Activated CD4-positive, alpha-beta memory T cell treated with anti-CD3 and anti-CD28 coated beads for 36 hours (primary cell): ENCODE measurements around the gene XG. TPM values are rescaled to one million over a fixed set of nuclear protein-coding genes. Genes with fewer than 3 reads are reported as not detected.
"Not testable (repeated sequence)": the region's sequence is repeated elsewhere in the genome, so short reads cannot be mapped to it uniquely, and the experiment has no call there.

Experiments
- CTCF ChIA-PET: fragments of 350-600 bp; sonication (Branson Sonifier 250); formaldehyde crosslinking; loops from one replicate; lab custom pipeline; 2021; ENCODE audit warnings: antibody characterized with exemption, inconsistent platforms; lab: Charles Lee
- POLR2A ChIA-PET: fragments of 350-600 bp; sonication (Branson Sonifier 250); formaldehyde crosslinking; loops from one replicate; lab custom pipeline; 2021; ENCODE audit warnings: antibody characterized with exemption; lab: Charles Lee
- DNase-seq: peaks from one replicate; pipeline ENCODE4 v3.0.0-alpha.2; 2020
- H3K27ac Mint-ChIP-seq: one replicate; pipeline ENCODE4 v1.8.0; 2021; ENCODE audit warnings: mixed read lengths
- H3K27me3 Mint-ChIP-seq: one replicate; pipeline ENCODE4 v1.8.0; 2021; ENCODE audit warnings: mixed read lengths
- H3K36me3 Mint-ChIP-seq: one replicate; pipeline ENCODE4 v1.8.0; 2021; ENCODE audit warnings: mixed read lengths
- H3K4me1 Mint-ChIP-seq: one replicate; pipeline ENCODE4 v1.8.0; 2021; ENCODE audit warnings: low read depth, mixed read lengths
- H3K4me3 Mint-ChIP-seq: one replicate; pipeline ENCODE4 v1.8.0; 2021; ENCODE audit warnings: mild to moderate bottlenecking, mixed read lengths
- H3K9me3 Mint-ChIP-seq: one replicate; pipeline ENCODE4 v1.8.0; 2021; ENCODE audit warnings: mixed read lengths
- intact Hi-C: fragments of 100-400 bp; cut with micrococcal nuclease; formaldehyde crosslinking; loops from one replicate; pipeline ENCODE4 v1.15.1; 2023
- total RNA-seq, 2 experiments: library from RNA; stranded (reverse); gene quantifications; one replicate each; pipeline ENCODE4 v1.2.3, GENCODE V29; 2021

XG gene
- total RNA-seq, 2 experiments from 2014 or later, result not detected

- ChIA-PET POLR2A (no interaction called here), CTCF (no interaction called here)
- Mint-ChIP-seq H3K27ac (no peak overlapping the region), H3K4me1 (peaks cover 4% of the 10 kb centered on the region), H3K4me3 (no peak overlapping the region), H3K9me3 (peaks cover 3% of the 10 kb centered on the region), H3K27me3 (peaks cover 11% of the 10 kb centered on the region), H3K36me3 (no peaks in the 10 kb centered on the region)
- intact Hi-C loops, result no loop called here
- DNase-seq, result no peak
Observed at GRCh38 chrX:2767631-2768455, 16.0 kb downstream of the XG start.

DNA sequence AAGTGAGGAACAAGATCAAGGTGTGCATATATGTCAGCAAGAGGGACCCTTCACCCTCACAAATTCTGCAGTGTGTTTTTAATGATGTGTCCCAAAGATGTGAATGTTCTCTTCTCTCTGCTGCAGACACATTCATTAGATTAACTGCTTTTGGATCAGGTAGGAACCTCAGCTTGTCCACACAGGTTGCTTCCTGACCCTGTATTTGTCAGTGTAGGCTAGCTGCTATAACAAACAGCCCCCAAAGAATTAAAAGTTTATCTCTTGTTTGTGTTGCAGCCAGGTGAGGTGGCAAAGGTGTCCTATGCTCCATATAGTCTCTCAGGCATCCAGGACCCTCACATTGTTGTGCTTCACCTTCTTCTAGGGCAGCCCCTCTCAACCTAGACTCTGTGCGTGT is 17.8 kb downstream of the XG start:
- Mint-ChIP-seq H3K9me3 (peaks cover 3% of the 10 kb centered on the region), H3K36me3 (no peaks in the 10 kb centered on the region), H3K27me3 (peaks cover 17% of the 10 kb centered on the region), H3K4me3 (no peak overlapping the region), H3K27ac (no peak overlapping the region), H3K4me1 (peaks cover 4% of the 10 kb centered on the region)
- intact Hi-C loops, result no loop called here
- no peak for DNase-seq
- ChIA-PET POLR2A (no interaction called here), CTCF (no interaction called here)

GRCh38 chrX:2773166-2774055 is 21.6 kb downstream of the XG start:
- POLR2A ChIA-PET, H3K27ac Mint-ChIP-seq, DNase-seq, H3K36me3 Mint-ChIP-seq, CTCF ChIA-PET, H3K4me3 Mint-ChIP-seq, H3K4me1 Mint-ChIP-seq, intact Hi-C loops, H3K9me3 Mint-ChIP-seq: not testable (repeated sequence)
- H3K27me3 Mint-ChIP-seq, result peaks cover 19% of the 10 kb centered on the region

DNA sequence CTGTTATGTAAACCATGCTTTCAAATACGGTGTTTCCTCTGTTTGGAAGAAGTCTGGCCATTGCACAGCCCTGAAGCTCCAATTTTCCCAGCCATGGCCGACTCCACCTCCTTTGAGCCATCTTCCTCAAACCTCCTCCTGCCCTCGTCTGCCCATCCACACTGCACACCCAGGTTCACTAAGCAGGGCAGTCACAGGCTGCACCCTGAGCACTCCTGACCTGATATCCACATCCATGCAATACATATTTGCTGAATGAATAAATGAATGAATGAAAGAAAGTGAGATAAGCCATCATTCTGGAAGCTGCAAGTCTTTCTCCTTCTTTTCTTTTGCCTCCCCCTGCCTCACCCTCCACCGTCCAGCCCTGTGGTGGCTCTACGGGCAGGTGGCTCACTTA is 22.2 kb downstream of the XG start:
- H3K4me3 Mint-ChIP-seq, result no peak overlapping the region
- no peaks in the 10 kb centered on the region for H3K4me1 Mint-ChIP-seq
- H3K27ac Mint-ChIP-seq, result no peak overlapping the region
- POLR2A ChIA-PET, result no interaction called here
- H3K36me3 Mint-ChIP-seq, result no peaks in the 10 kb centered on the region
- intact Hi-C loops, result no loop called here
- CTCF ChIA-PET, result no interaction called here
- DNase-seq, result no peak
- peaks cover 19% of the 10 kb centered on the region for H3K27me3 Mint-ChIP-seq
- H3K9me3 Mint-ChIP-seq, result peaks cover 3% of the 10 kb centered on the region

GRCh38 chrX:2774776-2775175 is 22.9 kb downstream of the XG start:
- Mint-ChIP-seq H3K27ac (no peak overlapping the region), H3K36me3 (no peaks in the 10 kb centered on the region), H3K9me3 (no peaks in the 10 kb centered on the region), H3K27me3 (peaks cover 17% of the 10 kb centered on the region), H3K4me3 (no peak overlapping the region), H3K4me1 (no peaks in the 10 kb centered on the region)
- intact Hi-C loops, result no loop called here
- CTCF ChIA-PET, result no interaction called here
- POLR2A ChIA-PET, result no interaction called here
- no peak for DNase-seq

DNA sequence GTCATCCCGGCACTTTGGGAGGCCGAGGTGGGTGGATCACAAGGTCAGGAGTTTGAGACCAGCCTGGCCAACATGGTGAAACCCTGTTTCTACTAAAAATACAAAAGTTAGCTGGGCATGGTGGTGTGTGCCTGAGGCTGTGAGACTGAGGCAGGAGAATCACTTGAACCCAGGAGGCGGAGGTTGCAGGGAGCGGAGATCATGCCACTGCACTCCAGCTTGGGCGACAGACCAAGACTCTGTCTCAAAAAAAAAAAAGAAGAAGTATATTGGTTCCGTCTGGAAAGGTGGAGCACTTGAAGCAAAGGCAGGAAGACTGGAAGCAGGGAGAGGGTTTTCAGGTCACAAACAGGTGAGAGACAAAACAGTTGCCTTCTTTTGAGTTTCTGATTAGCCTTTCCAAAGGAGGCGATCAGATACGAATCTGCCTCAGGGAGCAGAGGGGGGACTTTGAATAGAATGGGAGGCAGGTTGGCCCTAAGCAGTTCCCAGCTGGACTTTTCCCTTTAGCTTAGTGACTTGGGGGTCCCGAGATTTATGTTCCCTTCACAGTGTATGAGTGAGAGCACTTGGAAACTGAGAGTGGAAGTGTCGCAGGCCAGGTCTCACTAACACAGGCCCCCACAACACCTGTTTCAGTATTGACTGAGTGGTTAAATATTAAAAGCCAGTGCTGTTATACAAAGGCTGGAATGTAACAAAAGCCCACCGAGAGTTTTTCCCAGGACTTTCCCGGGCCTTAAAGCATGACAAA is 28.8 kb downstream of the XG start:
- POLR2A ChIA-PET, H3K9me3 Mint-ChIP-seq, H3K27ac Mint-ChIP-seq, intact Hi-C loops, H3K4me3 Mint-ChIP-seq, H3K27me3 Mint-ChIP-seq, H3K36me3 Mint-ChIP-seq, DNase-seq: not testable (repeated sequence)
- H3K4me1 Mint-ChIP-seq, result peaks cover 11% of the 10 kb centered on the region
- CTCF ChIA-PET, result interaction anchor here (0.6 kb wide), 1 partner anchor 224 kb away, joined by 3 read pairs; no protein-coding TSS in a partner anchor

DNA sequence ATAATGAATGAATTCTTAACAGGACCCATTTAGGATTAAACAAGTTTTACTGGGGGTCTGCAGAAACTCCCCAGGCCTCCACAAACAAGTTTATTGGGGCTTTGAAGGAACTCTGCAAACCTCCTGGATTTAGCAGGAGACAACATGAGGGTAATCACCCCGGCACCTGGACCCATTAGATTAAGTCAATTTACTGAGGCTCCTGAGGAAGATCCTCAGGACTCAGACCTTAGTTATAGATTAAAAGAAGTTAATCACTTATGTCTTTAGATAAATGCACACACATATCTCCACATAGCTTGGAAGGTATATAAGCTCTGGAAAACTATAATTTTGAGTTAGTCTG is 29.4 kb downstream of the XG start:
- H3K27me3 Mint-ChIP-seq, result no peaks in the 10 kb centered on the region
- H3K9me3 Mint-ChIP-seq, result no peaks in the 10 kb centered on the region
- ChIA-PET POLR2A (no interaction called here), CTCF (interaction anchor here (0.6 kb wide), 1 partner anchor 223 kb away, joined by 3 read pairs; no protein-coding TSS in a partner anchor)
- H3K4me3 Mint-ChIP-seq, result no peak overlapping the region
- DNase-seq, result no peak
- H3K4me1 Mint-ChIP-seq, result peaks cover 11% of the 10 kb centered on the region
- no peaks in the 10 kb centered on the region for H3K36me3 Mint-ChIP-seq
- H3K27ac Mint-ChIP-seq, result no peak overlapping the region
- intact Hi-C loops, result no loop called here

- intact Hi-C loops, result no loop called here
- CTCF ChIA-PET, result no interaction called here
- no peak overlapping the region for H3K4me3 Mint-ChIP-seq
- DNase-seq, result no peak
- H3K4me1 Mint-ChIP-seq, result peaks cover 11% of the 10 kb centered on the region
- H3K27me3 Mint-ChIP-seq, result no peaks in the 10 kb centered on the region
- no peaks in the 10 kb centered on the region for H3K36me3 Mint-ChIP-seq
- H3K9me3 Mint-ChIP-seq, result no peaks in the 10 kb centered on the region
- POLR2A ChIA-PET, result no interaction called here
- H3K27ac Mint-ChIP-seq, result no peak overlapping the region
Observed at GRCh38 chrX:2781698-2782097, 29.9 kb downstream of the XG start.

DNA sequence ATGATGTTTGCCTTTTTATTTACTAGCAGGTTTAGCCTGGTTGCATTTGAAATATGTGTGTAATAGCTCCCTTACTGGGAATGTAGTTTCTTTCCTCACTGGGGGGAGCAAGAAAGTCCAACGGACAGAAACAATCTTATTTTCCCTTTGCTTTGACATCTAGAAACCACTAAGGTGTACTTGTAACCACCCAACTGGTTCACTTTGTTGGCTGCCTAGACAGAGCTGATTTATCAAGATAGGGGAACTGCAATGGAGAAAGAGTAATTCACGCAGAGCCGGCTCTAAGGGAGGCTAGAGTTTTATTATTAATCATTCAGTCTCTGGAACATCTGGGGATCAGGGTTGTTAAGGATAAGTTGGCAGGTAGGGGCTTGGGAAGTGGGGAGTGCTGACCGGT is 30.3 kb downstream of the XG start:
- H3K9me3 Mint-ChIP-seq, result no peaks in the 10 kb centered on the region
- ChIA-PET POLR2A (no interaction called here), CTCF (no interaction called here)
- H3K27ac Mint-ChIP-seq, result no peak overlapping the region
- intact Hi-C loops, result no loop called here
- peaks cover 11% of the 10 kb centered on the region for H3K4me1 Mint-ChIP-seq
- DNase-seq, result no peak
- no peak overlapping the region for H3K4me3 Mint-ChIP-seq
- no peaks in the 10 kb centered on the region for H3K36me3 Mint-ChIP-seq
- no peaks in the 10 kb centered on the region for H3K27me3 Mint-ChIP-seq

DNA sequence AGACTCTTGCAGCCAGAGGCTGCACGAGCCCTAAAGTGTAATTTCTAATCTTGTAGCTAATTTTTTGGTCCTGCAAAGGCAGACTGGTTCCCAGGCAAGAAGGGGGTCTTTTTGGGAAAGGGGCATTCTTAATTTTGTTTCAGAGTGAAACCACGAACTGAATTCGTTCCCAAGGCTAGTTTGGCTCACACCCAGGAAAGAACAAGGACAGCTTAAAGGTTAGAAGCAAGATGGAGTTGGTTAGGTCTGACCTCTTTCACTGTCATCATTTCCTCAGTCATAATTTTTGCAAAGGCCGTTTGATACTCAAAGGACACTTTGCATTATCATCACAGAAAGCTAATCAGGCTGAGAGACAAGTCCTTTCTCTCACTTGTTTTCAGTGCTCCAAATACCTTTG is 30.9 kb downstream of the XG start:
- Mint-ChIP-seq H3K9me3 (no peaks in the 10 kb centered on the region), H3K27ac (no peak overlapping the region), H3K27me3 (no peaks in the 10 kb centered on the region), H3K4me1 (peaks cover 11% of the 10 kb centered on the region), H3K36me3 (no peaks in the 10 kb centered on the region), H3K4me3 (no peak overlapping the region)
- intact Hi-C loops, result no loop called here
- CTCF ChIA-PET, result no interaction called here
- no peak for DNase-seq
- POLR2A ChIA-PET, result no interaction called here

- Mint-ChIP-seq H3K36me3 (no peaks in the 10 kb centered on the region), H3K4me1 (peaks cover 11% of the 10 kb centered on the region), H3K9me3 (no peaks in the 10 kb centered on the region), H3K4me3 (no peak overlapping the region), H3K27me3 (peaks cover 2% of the 10 kb centered on the region), H3K27ac (no peak overlapping the region)
- no peak for DNase-seq
- ChIA-PET CTCF (no interaction called here), POLR2A (no interaction called here)
- intact Hi-C loops, result no loop called here
Observed at GRCh38 chrX:2784026-2784425, 32.2 kb downstream of the XG start.

- peaks cover 2% of the 10 kb centered on the region for H3K27me3 Mint-ChIP-seq
- CTCF ChIA-PET, result no interaction called here
- H3K4me1 Mint-ChIP-seq, result peaks cover 11% of the 10 kb centered on the region
- no peak overlapping the region for H3K27ac Mint-ChIP-seq
- DNase-seq, result no peak
- H3K36me3 Mint-ChIP-seq, result no peaks in the 10 kb centered on the region
- POLR2A ChIA-PET, result no interaction called here
- no peak overlapping the region for H3K4me3 Mint-ChIP-seq
- no peaks in the 10 kb centered on the region for H3K9me3 Mint-ChIP-seq
- intact Hi-C loops, result no loop called here
Observed at GRCh38 chrX:2785538-2785937, 33.7 kb downstream of the XG start.
